ENCODE results near the gene NAA80. TPM values are rescaled to one million over a fixed set of nuclear protein-coding genes. Genes with fewer than 3 reads are reported as not detected.
A peak's percentile ranks its signal among the peaks of the same experiment; 100 is the strongest.

The NAA80 gene
- total RNA-seq, 1 experiment from 2014 or later: 6.0 TPM

- Histone ChIP-seq H4K5ac (ENCODE audit: insufficient read length, low read depth, low read length) (no peak overlapping the region), H3K56ac (ENCODE audit: insufficient read length, low read depth, low read length) (no peak overlapping the region), H3K14ac (ENCODE audit: insufficient read depth, low read length) (peak overlapping the region; percentile 93; the same call in 1 of the 2 replicates), H3K79me1 (ENCODE audit: insufficient read depth, low read depth, low read length, poor library complexity, severe bottlenecking) (no peaks in the 10 kb centered on the region), H3K27me3 (ENCODE audit: insufficient read depth, low read length) (no peaks in the 10 kb centered on the region), H3K9me3 (ENCODE audit: control insufficient read depth, low read depth, low read length) (no peaks in the 10 kb centered on the region), H4K91ac (ENCODE audit: insufficient read length, low read depth, low read length) (peak overlapping the region; percentile 34), H4K20me1 (ENCODE audit: control insufficient read depth, insufficient read depth, insufficient read length) (no peaks in the 10 kb centered on the region), H2BK120ac (ENCODE audit: low read depth, low read length, poor library complexity, severe bottlenecking) (no peak overlapping the region), H3K23me2 (ENCODE audit: insufficient read length, low read depth, low read length, poor library complexity, severe bottlenecking) (no peaks in the 10 kb centered on the region), H3K18ac (ENCODE audit: insufficient read length, low read depth, low read length) (peak overlapping the region; percentile 93), H3K79me2 (ENCODE audit: insufficient read depth, low read length) (no peaks in the 10 kb centered on the region), H3K9ac (ENCODE audit: extremely low read depth, insufficient read length, low read length) (peak overlapping the region; percentile 21), H2BK5ac (ENCODE audit: insufficient read length, low read length) (no peak overlapping the region), H2BK20ac (ENCODE audit: low read depth, low read length, poor library complexity, severe bottlenecking) (no peak overlapping the region), H3T11ph (ENCODE audit: low read length) (no peak overlapping the region), H2AK5ac (ENCODE audit: insufficient read length, low read length) (no peak overlapping the region), H3K4ac (ENCODE audit: low read depth, low read length) (no peak overlapping the region; the same call in 1 of the 2 replicates), H3K23ac (ENCODE audit: insufficient read length, low read depth, low read length) (no peak overlapping the region), H2AFZ (ENCODE audit: low read length) (no peak overlapping the region), H4K8ac (replicated peaks; ENCODE audit: insufficient read length, low read depth, low read length) (no peak overlapping the region), H3K4me1 (ENCODE audit: insufficient read depth, low read length) (peaks cover 3% of the 10 kb centered on the region; the same call in 1 of the 2 replicates), H2BK15ac (ENCODE audit: low read depth, low read length) (no peak overlapping the region), H3K4me2 (ENCODE audit: insufficient read depth, insufficient read length, low read length) (peak overlapping the region; percentile 30), H2BK12ac (ENCODE audit: insufficient read length, low read depth, low read length) (no peak overlapping the region), H3K27ac (ENCODE audit: insufficient read length, low read depth, low read length) (no peak overlapping the region)
- Mint-ChIP-seq H3K27me3 (ENCODE audit: low read depth) (peaks cover 1% of the 10 kb centered on the region; the same call in 1 of the 2 replicates), H3K4me1 (peaks cover 28 to 54% of the 10 kb centered on the region in 2 experiments), H3K36me3 (ENCODE audit: insufficient read depth in 1 of 3, low read depth in 3 of 3) (peaks cover 14 to 33% (median 29%) of the 10 kb centered on the region in 3 experiments; a peak in 6 of 7 replicates), H3K27ac (peak overlapping the region; percentile 40 to 91 (median 73); a peak in 3 of 7 replicates), H3K4me3 (peak overlapping the region; percentile 57 to 74), H3K9me3 (no peaks in the 10 kb centered on the region)
- no CpG with 5 or more reads among the region's 70 CpGs for WGBS (ENCODE audit: extremely low coverage, insufficient read length, low lambda C conversion rate)
- peak; percentile 95 for DNase-seq
- peak; percentile 99 for TF ChIP-seq CTCF (conservative IDR thresholded peaks at IDR 0.05)
Observed at GRCh38 chr3:50260027-50260941, 38.9 kb downstream of the NAA80 start.

Data from H9 (cell line).